Dedifferentiated amniotic fluid mesenchymal stem cell (primary cell): ENCODE data around the gene PDE8A.
"Not testable (repeated sequence)": the region's sequence is repeated elsewhere in the genome, so short reads cannot be mapped to it uniquely, and the experiment has no call there.

ENCODE experiments used
- DNase-seq: peaks from one replicate; pipeline ENCODE4 v3.0.0-alpha.2; 2016; ENCODE audit errors: extremely low spot score

PDE8A gene

GRCh38 chr15:84988909-84989644 is 7.4 kb downstream of the PDE8A start:
- DNase-seq, result no peak

- DNase-seq, result no peak
Measured at GRCh38 chr15:84990507-84990906, 8.9 kb downstream of the PDE8A start.

- no peak for DNase-seq
Measured at GRCh38 chr15:84991014-84991712, 9.5 kb downstream of the PDE8A start.

GRCh38 chr15:84992157-84992944 is 10.7 kb downstream of the PDE8A start:
- DNase-seq, result peak; percentile 66

- DNase-seq, result no peak
Measured at GRCh38 chr15:84996055-84996454, 14.4 kb downstream of the PDE8A start.

- DNase-seq, result not testable (repeated sequence)
Measured at GRCh38 chr15:84996714-84997113, 15.1 kb downstream of the PDE8A start.

GRCh38 chr15:84997214-84997613 is 15.6 kb downstream of the PDE8A start:
- not testable (repeated sequence) for DNase-seq

GRCh38 chr15:85000189-85000864 is 18.7 kb downstream of the PDE8A start:
- DNase-seq, result no peak

- DNase-seq, result no peak
Measured at GRCh38 chr15:85000937-85001336, 19.3 kb downstream of the PDE8A start.

- no peak for DNase-seq
Measured at GRCh38 chr15:85002517-85002916, 20.9 kb downstream of the PDE8A start.

- DNase-seq, result no peak
Measured at GRCh38 chr15:85003593-85004312, 22.1 kb downstream of the PDE8A start.

- no peak for DNase-seq
Measured at GRCh38 chr15:85004550-85004949, 22.9 kb downstream of the PDE8A start.

- DNase-seq, result no peak
Measured at GRCh38 chr15:85005319-85005718, 23.7 kb downstream of the PDE8A start.

GRCh38 chr15:85005746-85006145 is 24.1 kb downstream of the PDE8A start:
- DNase-seq, result no peak

- DNase-seq, result no peak
Measured at GRCh38 chr15:85006201-85006600, 24.5 kb downstream of the PDE8A start.

- DNase-seq, result no peak
Measured at GRCh38 chr15:85006655-85007054, 25.0 kb downstream of the PDE8A start.

- no peak for DNase-seq
Measured at GRCh38 chr15:85007137-85007536, 25.5 kb downstream of the PDE8A start.

GRCh38 chr15:85007741-85008397 is 26.2 kb downstream of the PDE8A start:
- DNase-seq, result no peak

- DNase-seq, result no peak
Measured at GRCh38 chr15:85008474-85009260, 27.0 kb downstream of the PDE8A start.

- DNase-seq, result no peak
Measured at GRCh38 chr15:85009435-85009834, 27.8 kb downstream of the PDE8A start.
